Kidney (tissue), 22 donors: ENCODE measurements around the gene KRT83. TPM values are rescaled to one million over a fixed set of nuclear protein-coding genes. Genes with fewer than 3 reads are reported as not detected.

Experiments
- DNase-seq, 5 donors: peaks; one replicate each; pipeline ENCODE4 v3.0.0-alpha.2; 2013 to 2020
- FAIRE-seq: peaks from 2 replicates; lab custom pipeline; 2012; peaks lifted over from hg19 to GRCh38; lab: Jason Lieb, UNC
- H3K27ac ChIP-seq, 2 donors: one replicate each; pipeline ENCODE4 v1.7.0; 2013; ENCODE audit warnings: low read depth in 2 of 2, low read length in 2 of 2, inconsistent platforms in 1 of 2
- H3K27me3 ChIP-seq: one replicate; pipeline ENCODE4 v1.7.1; 2013; ENCODE audit warnings: low read length, inconsistent platforms; ENCODE audit not compliant: control insufficient read depth, insufficient read depth
- H3K36me3 ChIP-seq, 3 donors: one replicate each; pipeline versions ENCODE4 v1.7.0 to v1.7.1; 2013; ENCODE audit warnings: low read length in 3 of 3, control low read depth in 1 of 3, inconsistent platforms in 1 of 3; ENCODE audit not compliant: insufficient read depth in 3 of 3, control insufficient read depth in 2 of 3
- H3K4me1 ChIP-seq, 3 donors: one replicate each; pipeline versions ENCODE4 v1.7.0 to v1.7.1; 2013; ENCODE audit warnings: low read length in 3 of 3, inconsistent platforms in 1 of 3, low read depth in 1 of 3; ENCODE audit not compliant: control insufficient read depth in 2 of 3, insufficient read depth in 2 of 3
- H3K4me3 ChIP-seq, 3 donors: one replicate each; pipeline versions ENCODE4 v1.7.0 to v1.8.1; 2013; ENCODE audit warnings: low read length in 3 of 3, control low read depth in 1 of 3, inconsistent platforms in 1 of 3
- H3K9ac ChIP-seq, 3 donors: one replicate each; pipeline versions ENCODE4 v1.7.0 to v1.7.1; 2013; ENCODE audit warnings: low read length in 3 of 3, control low read depth in 1 of 3, inconsistent platforms in 1 of 3
- H3K9me3 ChIP-seq, 3 donors: one replicate each; pipeline versions ENCODE4 v1.7.0 to v1.7.1; 2013; ENCODE audit warnings: low read length in 3 of 3, control low read depth in 1 of 3, inconsistent platforms in 1 of 3; ENCODE audit not compliant: control insufficient read depth in 2 of 3, insufficient read depth in 1 of 3
- intact Hi-C: fragments of 100-400 bp; cut with DNase I; formaldehyde crosslinking; loops from one replicate; pipeline ENCODE4 v1.11.1; 2022
- long read RNA-seq, 10 donors: library from polyadenylated mRNA in 1 of 10; unstranded in 1 of 10; transcript quantifications; one replicate each; pipeline ENCODE4 v2.0.0 and lab custom pipeline, GENCODE V29; 2021 to 2026
- polyA plus RNA-seq: library from polyadenylated mRNA; stranded (reverse); fragments of 350-450 nt; fragmentation: Illumina TruSeq; extraction: RNeasy Lipid Tissue Mini Kit (QIAGEN cat#74804); gene quantifications from one replicate; pipeline ENCODE4 v1.2.3, GENCODE V29; 2014; ENCODE audit warnings: low read depth, low replicate concordance; ENCODE audit not compliant: insufficient read depth
- total RNA-seq: library from RNA; stranded (reverse); fragmentation: NEBNext Ultra II Directional; extraction: Animal tissue kit (Norgen Biotek cat#: 25700); gene quantifications from one replicate; pipeline ENCODE4 v1.2.1, GENCODE V29; 2021
- TF ChIP-seq, protein P1 (sequence below): IDR thresholded peaks from 3 replicates; pipeline ENCODE4 v1.5.1; 2012; ENCODE audit warnings: mild to moderate bottlenecking, moderate library complexity, borderline replicate concordance; ENCODE audit not compliant: insufficient read depth; ENCODE audit errors: extremely low read depth
- donor health status: control.
- donor health status: control.
- donor health status: control.
- donor health status: control.
- donor health status: control.
- donor health status: DM: yes; HTN: yes; CAD: no.
- donor health status: Normal renal cell carcinoma (clear cell type).

KRT83 gene
- total RNA-seq: not detected
- not detected for polyA plus RNA-seq
- long read RNA-seq, donor 1: 0 reads
- long read RNA-seq, donor 2: 0 reads
- long read RNA-seq, donor 3: 0 reads
- long read RNA-seq, donor 4: 0 reads
- long read RNA-seq, donor 5: 0 reads
- long read RNA-seq, donor 6: 0 reads
- long read RNA-seq, donor 7: 0 reads
- long read RNA-seq, donor 8: 0 reads
- long read RNA-seq, donor 9: 0 reads
- long read RNA-seq, donor 10: 0 reads

DNA sequence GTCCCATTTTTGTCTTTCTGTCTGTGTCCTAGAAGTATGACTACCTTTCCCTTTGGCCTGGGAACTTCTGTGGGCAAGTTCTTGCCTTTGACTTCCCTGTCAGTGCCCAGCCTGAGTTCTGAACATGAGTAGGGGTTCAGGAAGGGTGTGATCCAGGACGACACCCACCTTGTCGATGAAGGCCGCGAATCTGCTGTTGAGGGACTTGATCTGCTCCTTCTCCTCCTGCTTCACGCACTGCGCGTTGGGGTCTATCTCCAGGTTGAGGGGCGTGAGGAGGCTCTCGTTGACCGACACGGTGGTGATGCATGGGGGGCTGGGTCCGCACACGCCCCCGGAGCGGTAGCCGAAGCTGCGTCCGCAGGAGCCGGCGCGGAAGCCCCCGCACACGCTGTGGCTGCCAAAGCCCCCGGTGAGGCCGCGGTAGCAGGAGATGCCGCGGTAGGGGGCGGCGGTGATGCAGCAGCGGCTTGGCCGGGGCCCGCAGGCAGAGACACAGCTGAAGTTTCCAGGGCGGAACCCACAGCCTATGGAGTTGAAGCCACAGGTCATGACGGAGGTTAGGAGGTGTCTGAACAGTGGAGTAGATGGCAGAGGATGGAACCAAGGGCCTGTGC is at the start of gene KRT83:
TSS of gene KRT83 (minus strand) at position 615 of the 617 bp plus-strand sequence. CDS start at position 552, 63 bp downstream.
- TF ChIP-seq, protein P1, sequence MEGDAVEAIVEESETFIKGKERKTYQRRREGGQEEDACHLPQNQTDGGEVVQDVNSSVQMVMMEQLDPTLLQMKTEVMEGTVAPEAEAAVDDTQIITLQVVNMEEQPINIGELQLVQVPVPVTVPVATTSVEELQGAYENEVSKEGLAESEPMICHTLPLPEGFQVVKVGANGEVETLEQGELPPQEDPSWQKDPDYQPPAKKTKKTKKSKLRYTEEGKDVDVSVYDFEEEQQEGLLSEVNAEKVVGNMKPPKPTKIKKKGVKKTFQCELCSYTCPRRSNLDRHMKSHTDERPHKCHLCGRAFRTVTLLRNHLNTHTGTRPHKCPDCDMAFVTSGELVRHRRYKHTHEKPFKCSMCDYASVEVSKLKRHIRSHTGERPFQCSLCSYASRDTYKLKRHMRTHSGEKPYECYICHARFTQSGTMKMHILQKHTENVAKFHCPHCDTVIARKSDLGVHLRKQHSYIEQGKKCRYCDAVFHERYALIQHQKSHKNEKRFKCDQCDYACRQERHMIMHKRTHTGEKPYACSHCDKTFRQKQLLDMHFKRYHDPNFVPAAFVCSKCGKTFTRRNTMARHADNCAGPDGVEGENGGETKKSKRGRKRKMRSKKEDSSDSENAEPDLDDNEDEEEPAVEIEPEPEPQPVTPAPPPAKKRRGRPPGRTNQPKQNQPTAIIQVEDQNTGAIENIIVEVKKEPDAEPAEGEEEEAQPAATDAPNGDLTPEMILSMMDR: no peak
- FAIRE-seq (no peak), DNase-seq (peak in 1 of 5 donors; percentile 41)
- Histone ChIP-seq H3K27ac (no peak within 1 kb of the TSS), H3K4me1 (no peaks in the 10 kb centered on the region), H3K36me3 (no peaks in the 10 kb centered on the region), H3K27me3 (no peaks in the 10 kb centered on the region), H3K9ac (no peak within 1 kb of the TSS), H3K9me3 (no peaks in the 10 kb centered on the region), H3K4me3 (no peak within 1 kb of the TSS)
- intact Hi-C loops: no loop called here

DNA sequence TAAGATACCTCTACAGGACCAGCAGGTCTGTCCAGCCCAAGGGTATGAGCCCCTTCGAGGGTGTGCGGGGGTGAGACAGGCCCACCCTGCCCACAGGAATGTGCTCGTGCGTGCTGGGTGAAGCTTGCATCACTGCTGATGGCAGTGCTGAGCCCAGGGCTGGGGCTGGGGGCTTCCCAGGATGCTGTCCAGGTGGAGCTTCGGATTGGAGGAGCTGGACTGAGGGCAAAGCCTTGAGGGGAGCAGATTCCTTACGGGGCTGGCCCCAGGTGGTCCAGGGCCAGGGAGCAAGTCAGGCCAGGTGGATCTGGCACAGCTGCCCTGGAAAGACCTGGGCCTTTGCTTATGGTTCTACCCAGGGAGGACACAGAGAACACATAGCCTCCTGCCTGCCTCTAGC is 48.6 kb upstream of the KRT83 start:
- H3K27me3 ChIP-seq: no peaks in the 10 kb centered on the region
- H3K4me3 ChIP-seq: no peak overlapping the region
- peaks cover 0 to 3% (median 0%) of the 10 kb centered on the region in 3 donors for H3K9me3 ChIP-seq
- DNase-seq (no peak), FAIRE-seq (no peak)
- H3K4me1 ChIP-seq: peaks cover 0 to 11% (median 10%) of the 10 kb centered on the region in 3 donors
- no peak overlapping the region for H3K9ac ChIP-seq
- intact Hi-C loops: loop anchor here (10.0 kb wide), 1 partner anchor 505 kb away; no protein-coding TSS in a partner anchor
- no peak overlapping the region for H3K27ac ChIP-seq
- H3K36me3 ChIP-seq: no peaks in the 10 kb centered on the region
- TF ChIP-seq, protein P1: no peak

DNA sequence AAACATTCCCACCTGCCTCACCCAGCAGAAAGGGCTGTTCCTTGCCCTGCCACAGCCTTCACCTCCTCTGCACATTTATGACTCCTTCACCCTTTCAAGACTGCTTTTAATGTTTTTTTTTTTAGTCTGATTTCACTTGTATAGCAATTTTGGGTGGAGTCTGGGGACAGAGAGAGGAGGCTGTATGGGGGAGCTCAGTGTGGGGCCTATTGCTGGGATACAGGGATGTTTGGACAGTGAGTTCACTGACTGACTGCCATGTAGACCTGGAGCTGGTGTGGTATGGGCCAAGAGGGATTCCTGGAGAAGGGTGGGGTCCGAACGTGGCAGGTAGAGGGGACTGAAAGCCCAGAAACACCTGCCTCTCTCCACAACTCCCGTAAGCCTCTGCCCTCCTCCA is 48.0 kb upstream of the KRT83 start:
- TF ChIP-seq, protein P1: no peak
- Histone ChIP-seq H3K27ac (no peak overlapping the region), H3K27me3 (no peaks in the 10 kb centered on the region), H3K4me1 (peaks cover 0 to 11% (median 10%) of the 10 kb centered on the region in 3 donors), H3K9ac (no peak overlapping the region), H3K4me3 (no peak overlapping the region), H3K36me3 (no peaks in the 10 kb centered on the region), H3K9me3 (peaks cover 0 to 3% (median 0%) of the 10 kb centered on the region in 3 donors)
- intact Hi-C loops: no loop called here
- no peak for FAIRE-seq
- no peak for DNase-seq
